Motor neuron (in vitro differentiated cells): ENCODE results near the gene ACTR3. TPM values are rescaled to one million over a fixed set of nuclear protein-coding genes. Genes with fewer than 3 reads are reported as not detected.
A peak's percentile ranks its signal among the peaks of the same experiment; 100 is the strongest.

ENCODE experiments used
- ATAC-seq, 8 experiments: fragments of 200-7000 bp; cut with Tn5 transposase; replicated peaks in 6 of 8; 2 replicates each; pipeline ENCODE4 v1.8.0; 2021; ENCODE audit warnings: mild to moderate bottlenecking in 8 of 8, moderate library complexity in 8 of 8
- H3K27ac ChIP-seq, 2 donors: fragments of 250-450 bp; sonication (Bioruptor Pico); 2 replicates each; pipeline ENCODE4 v1.9.0; 2021; ENCODE audit warnings: antibody characterized with exemption in 2 of 2, mild to moderate bottlenecking in 2 of 2, moderate library complexity in 1 of 2
- H3K4me1 ChIP-seq, 2 donors: fragments of 250-450 bp; sonication (Bioruptor Pico); replicated peaks in 1 of 2; 2 replicates each; pipeline ENCODE4 v1.6.1; 2021; ENCODE audit warnings: antibody characterized with exemption in 2 of 2, mild to moderate bottlenecking in 2 of 2, moderate library complexity in 1 of 2
- H3K4me3 ChIP-seq, 5 donors: fragments of 250-450 bp; sonication (Bioruptor Pico); 2 replicates each; pipeline ENCODE4 v1.9.0; 2021; ENCODE audit warnings: antibody characterized with exemption in 5 of 5, mild to moderate bottlenecking in 5 of 5, moderate library complexity in 4 of 5
- WGBS, 10 experiments: fragments of 450-650 bp; shearing (Covaris generic); methylation state at CpG; one replicate each; pipeline ENCODE4 v1.0.0; 2022; 5-methylcytosine and 5-hydroxymethylcytosine counted together
- in situ Hi-C, 9 experiments: fragments of 400-800 bp; cut with MboI; loops; one replicate each; pipeline ENCODE4 v1.15.0; 2021; ENCODE audit warnings: low sequenced_read_pairs in 9 of 9, low pct_unique_long_range_greater_than_20kb in 2 of 9; ENCODE audit not compliant: unreplicated experiment in 9 of 9
- total RNA-seq, 8 experiments: library from RNA; unstranded; fragments of 300-600 nt; gene quantifications; 2 replicates each; pipeline versions ENCODE4 v1.2.3 to v1.2.4, GENCODE V29; 2022

The ACTR3 gene
- total RNA-seq, 8 experiments from 2014 or later = 69.7 to 323 (median 135) TPM

- Histone ChIP-seq H3K4me1 (no peaks in the 10 kb centered on the region), H3K27ac (no peak overlapping the region), H3K4me3 (no peak overlapping the region)
- WGBS, 10 experiments = 59 to 100% (median 81%) methylated on average over 2 to 8 of the region's 8 CpGs; no CpG with 5 or more reads in 1 of the 10 experiments
- ATAC-seq = no peak
- in situ Hi-C loops = no loop called here
These were observed 34.7 kb upstream of the ACTR3 start for GRCh38 chr2:113854970-113855740.

- in situ Hi-C loops = no loop called here
- 44 to 100% (median 85%) methylated on average over 1 to 3 of the region's 3 CpGs for WGBS, 10 experiments
- no peaks in the 10 kb centered on the region for H3K4me1 ChIP-seq
- no peak overlapping the region for H3K27ac ChIP-seq
- ATAC-seq = no peak
- H3K4me3 ChIP-seq = no peak overlapping the region
These were observed 32.4 kb upstream of the ACTR3 start for GRCh38 chr2:113857464-113857863.

GRCh38 chr2:113858764-113859163 is 31.1 kb upstream of the ACTR3 start:
- in situ Hi-C loops = no loop called here
- H3K27ac ChIP-seq = no peak overlapping the region
- ATAC-seq = peak in 2 of 8 experiments; percentile 96 to 100
- 3 to 100% (median 90%) methylated on average over 1 to 5 of the region's 5 CpGs for WGBS, 10 experiments
- no peak overlapping the region for H3K4me3 ChIP-seq
- H3K4me1 ChIP-seq = no peaks in the 10 kb centered on the region

GRCh38 chr2:113861740-113862139 is 28.1 kb upstream of the ACTR3 start:
- no peaks in the 10 kb centered on the region for H3K4me1 ChIP-seq
- no peak overlapping the region for H3K4me3 ChIP-seq
- in situ Hi-C loops = no loop called here

GRCh38 chr2:113863144-113863543 is 26.7 kb upstream of the ACTR3 start:
- H3K4me3 ChIP-seq = no peak overlapping the region
- 80 to 100% (median 100%) methylated on average over 1 to 3 of the region's 3 CpGs; no CpG with 5 or more reads in 5 of the 10 experiments for WGBS, 10 experiments
- H3K27ac ChIP-seq = no peak overlapping the region
- in situ Hi-C loops = no loop called here
- no peaks in the 10 kb centered on the region for H3K4me1 ChIP-seq
- no peak for ATAC-seq

More at GRCh38 chr2:113861740-113862139, 28.1 kb upstream of the ACTR3 start:
- 72 to 100% (median 94%) methylated on average over 1 to 7 of the region's 7 CpGs; no CpG with 5 or more reads in 1 of the 10 experiments for WGBS, 10 experiments
- no peak overlapping the region for H3K27ac ChIP-seq
- no peak for ATAC-seq

- no peak for ATAC-seq
- 44 to 88% (median 76%) methylated on average over 1 to 4 of the region's 4 CpGs; no CpG with 5 or more reads in 1 of the 10 experiments for WGBS, 10 experiments
- Histone ChIP-seq H3K4me1 (no peaks in the 10 kb centered on the region), H3K4me3 (no peak overlapping the region), H3K27ac (no peak overlapping the region)
- in situ Hi-C loops = no loop called here
These were observed 22.3 kb upstream of the ACTR3 start for GRCh38 chr2:113867571-113867970.

GRCh38 chr2:113869253-113869652 is 20.6 kb upstream of the ACTR3 start:
- in situ Hi-C loops = no loop called here
- no peak for ATAC-seq
- Histone ChIP-seq H3K27ac (no peak overlapping the region), H3K4me3 (no peak overlapping the region), H3K4me1 (no peaks in the 10 kb centered on the region)
- 0 to 100% (median 67%) methylated on average over 1 of the region's 1 CpG; no CpG with 5 or more reads in 1 of the 10 experiments for WGBS, 10 experiments

GRCh38 chr2:113872201-113872600 is 17.7 kb upstream of the ACTR3 start:
- H3K4me1 ChIP-seq = no peaks in the 10 kb centered on the region
- in situ Hi-C loops = no loop called here
- WGBS, 10 experiments = 0 to 100% (median 93%) methylated on average over 1 to 4 of the region's 4 CpGs; no CpG with 5 or more reads in 3 of the 10 experiments
- ATAC-seq = no peak
- no peak overlapping the region for H3K4me3 ChIP-seq
- no peak overlapping the region for H3K27ac ChIP-seq

- in situ Hi-C loops = no loop called here
- 32 to 100% (median 80%) methylated on average over 1 to 3 of the region's 3 CpGs; no CpG with 5 or more reads in 1 of the 10 experiments for WGBS, 10 experiments
These were observed 16.0 kb upstream of the ACTR3 start for GRCh38 chr2:113873867-113874266.

GRCh38 chr2:113875135-113875534 is 14.8 kb upstream of the ACTR3 start:
- Histone ChIP-seq H3K4me1 (no peaks in the 10 kb centered on the region), H3K4me3 (no peak overlapping the region), H3K27ac (no peak overlapping the region)
- WGBS, 10 experiments = 72 to 100% (median 84%) methylated on average over 1 to 2 of the region's 2 CpGs; no CpG with 5 or more reads in 1 of the 10 experiments
- in situ Hi-C loops = loop anchor here in 1 of 9 experiments (25.0 kb wide), 1 partner anchor 113 kb away; the partner anchor contains the start of gene SLC35F5
- no peak for ATAC-seq

More at GRCh38 chr2:113873867-113874266, 16.0 kb upstream of the ACTR3 start:
- no peak overlapping the region for H3K27ac ChIP-seq
- H3K4me3 ChIP-seq = no peak overlapping the region
- H3K4me1 ChIP-seq = no peaks in the 10 kb centered on the region
- no peak for ATAC-seq

GRCh38 chr2:113876503-113877387 is 13.1 kb upstream of the ACTR3 start:
- in situ Hi-C loops = loop anchor here in 1 of 9 experiments (25.0 kb wide), 1 partner anchor 114 kb away; the partner anchor contains the start of gene SLC35F5
- peak in 2 of 8 experiments; percentile 21 to 65 for ATAC-seq
- H3K27ac ChIP-seq = no peak overlapping the region
- H3K4me1 ChIP-seq = no peaks in the 10 kb centered on the region
- H3K4me3 ChIP-seq = no peak overlapping the region
- WGBS, 10 experiments = 70 to 100% (median 85%) methylated on average over 2 to 15 of the region's 19 CpGs; no CpG with 5 or more reads in 2 of the 10 experiments

GRCh38 chr2:113877711-113878598 is 11.9 kb upstream of the ACTR3 start:
- peak in 3 of 8 experiments; percentile 65 to 87 (median 85) for ATAC-seq
- WGBS, 10 experiments = 0 to 90% (median 52%) methylated on average over 1 to 4 of the region's 4 CpGs
- H3K27ac ChIP-seq = no peak overlapping the region
- no peaks in the 10 kb centered on the region for H3K4me1 ChIP-seq
- in situ Hi-C loops = loop anchor here in 1 of 9 experiments (25.0 kb wide), 1 partner anchor 116 kb away; the partner anchor contains the start of gene SLC35F5
- no peak overlapping the region for H3K4me3 ChIP-seq
